Measurements from ENCODE around the gene APH1B. TPM values are rescaled to one million over a fixed set of nuclear protein-coding genes. Genes with fewer than 3 reads are reported as not detected.

APH1B gene
- total and polyA plus RNA-seq, 9 of the 15 experiments (the other 6 are each of a cell fraction or from before 2014, with no cell fraction given): 5.1 to 9.7 (median 7.0) TPM

DNA sequence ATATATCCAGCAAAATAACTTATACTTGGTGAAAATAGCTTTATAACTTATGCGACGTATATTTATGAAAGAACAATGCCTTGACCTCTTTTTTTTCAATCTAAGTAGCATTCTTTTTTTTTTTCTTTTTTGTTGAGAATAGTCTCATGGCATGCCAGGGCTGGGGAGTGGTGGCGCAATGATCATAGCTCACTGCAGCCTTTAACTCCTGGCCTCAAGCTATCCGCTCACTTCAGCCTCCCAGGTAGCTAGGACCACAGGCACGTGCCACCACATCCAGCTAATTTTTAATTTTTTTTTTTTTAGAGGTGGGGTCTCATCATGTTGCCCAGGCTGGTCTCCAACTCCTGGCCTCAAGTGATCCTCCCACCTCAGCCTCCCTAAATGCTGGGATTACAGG lies 44.5 kb upstream of the APH1B start:
- Histone ChIP-seq H3K27ac (ENCODE audit: extremely low read depth, low read depth, low read length) (no peak overlapping the region), H4K20me1 (replicated peaks; ENCODE audit: control insufficient read depth, insufficient read depth, low read length) (no peaks in the 10 kb centered on the region), H3K4me2 (ENCODE audit: insufficient read depth, low read length) (no peak overlapping the region), H3K4me1 (replicated peaks in 1 of 2; ENCODE audit: control insufficient read depth in 2 of 2, insufficient read depth in 2 of 2, low read length in 2 of 2) (peaks cover 7 to 9% of the 10 kb centered on the region in 2 experiments), H3K4me3 (no peak overlapping the region), H3K9ac (ENCODE audit: insufficient read depth in 1 of 2, low read depth in 2 of 2, low read length in 2 of 2) (no peak overlapping the region), H3K36me3 (ENCODE audit: control insufficient read depth, insufficient read depth, low read length) (peaks cover 10% of the 10 kb centered on the region; the same call in 1 of the 3 replicates), H2AFZ (ENCODE audit: low read depth, low read length) (no peak overlapping the region), H3K27me3 (ENCODE audit: control insufficient read depth in 2 of 2, insufficient read depth in 2 of 2, low read length in 2 of 2) (no peaks in the 10 kb centered on the region), H3K79me2 (ENCODE audit: control insufficient read depth, insufficient read depth, low read length) (peaks cover 67% of the 10 kb centered on the region), H3K9me1 (ENCODE audit: control insufficient read depth, insufficient read depth, low read length) (no peaks in the 10 kb centered on the region), H3K9me3 (replicated peaks; ENCODE audit: control insufficient read depth, insufficient read depth, low read depth, low read length) (no peaks in the 10 kb centered on the region)
- intact Hi-C loops (cut with micrococcal nuclease): no loop called here
- 91% methylated on average over 5 of the region's 5 CpGs for WGBS (ENCODE audit: insufficient coverage, low coverage, missing lambda C conversion rate)
- ChIA-PET POLR2A (interaction anchor here (0.5 to 1.9 kb wide), 5 partner anchors 14 to 355 kb away, joined by 3 to 6 read pairs (median 3); no protein-coding TSS in a partner anchor), CTCF (ENCODE audit: low intra/inter-chr PET ratio) (no interaction called here)
- DNase-seq (ENCODE audit: extremely low read depth in 1 of 4, low spot score in 3 of 4) (no peak), ATAC-seq (no peak), FAIRE-seq (no peak)
- in situ Hi-C loops (cut with MboI): no loop called here
- BruUV-seq (replicated peaks): no TSS peak
- 0 out of 2 replicates have a peak, but pooled peaks have one; percentile 8 for TF ChIP-seq CEBPB (tag; IDR thresholded peaks at IDR 0.05)
- no peak for TF ChIP-seq RB1 (IDR thresholded peaks at IDR 0.05; ENCODE audit: low read depth)

DNA sequence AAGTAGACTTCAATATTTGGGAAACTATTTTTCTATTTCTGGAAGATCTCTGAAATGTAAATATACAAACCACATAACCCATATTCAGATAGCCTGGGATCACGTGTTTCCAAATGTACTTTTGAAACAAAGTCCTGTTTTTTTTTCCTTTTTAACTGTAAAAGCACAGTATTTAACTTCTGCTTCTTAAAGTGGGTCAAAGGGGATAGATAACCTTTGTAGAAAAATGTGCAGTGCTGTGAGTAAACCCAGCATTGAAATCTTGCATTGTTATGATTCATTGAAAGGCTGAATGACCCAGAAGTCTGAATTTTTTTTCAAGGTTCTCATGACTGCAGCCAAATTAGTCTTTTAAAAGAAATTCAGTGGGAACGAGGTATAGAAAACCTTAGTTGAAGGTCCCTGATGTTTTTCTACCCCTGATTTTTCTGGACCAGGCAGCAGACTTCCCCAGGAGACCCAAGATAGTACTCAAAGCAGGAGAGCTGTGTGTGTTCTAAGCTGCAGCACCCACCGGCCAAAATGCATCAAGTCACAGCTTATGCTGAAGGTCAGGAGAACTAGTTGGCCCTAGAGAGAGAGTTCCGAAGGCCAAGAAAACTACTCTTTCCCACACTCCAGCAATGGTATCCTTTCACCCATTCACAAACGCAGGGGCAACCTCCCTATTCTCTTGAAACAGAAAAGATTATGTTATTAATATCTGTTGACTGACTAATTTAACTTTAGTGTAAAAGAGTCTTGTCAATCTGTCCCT lies 43.6 kb upstream of the APH1B start:
- peaks cover 68% of the 10 kb centered on the region for H3K79me2 ChIP-seq (ENCODE audit: control insufficient read depth, insufficient read depth, low read length)
- peak; percentile 43 for ATAC-seq
- FAIRE-seq: peak; percentile 11

More for the DNA sequence above, 43.6 kb upstream of the APH1B start:
- H3K27me3 ChIP-seq (ENCODE audit: control insufficient read depth in 2 of 2, insufficient read depth in 2 of 2, low read length in 2 of 2): no peaks in the 10 kb centered on the region
- in situ Hi-C loops (cut with MboI) (no loop called here), intact Hi-C loops (cut with micrococcal nuclease) (no loop called here)
- H3K9me1 ChIP-seq (ENCODE audit: control insufficient read depth, insufficient read depth, low read length): no peaks in the 10 kb centered on the region
- peak overlapping the region in 1 of 2 experiments; percentile 9; a peak in 1 of 4 replicates for H3K9ac ChIP-seq (ENCODE audit: insufficient read depth in 1 of 2, low read depth in 2 of 2, low read length in 2 of 2)
- no peak for TF ChIP-seq ZNF384 (IDR thresholded peaks at IDR 0.05; ENCODE audit: low read depth, low read length)
- no peak for TF ChIP-seq FOS (IDR thresholded peaks at IDR 0.05; ENCODE audit: extremely low read depth, insufficient read length)
- TF ChIP-seq EP300 (IDR thresholded peaks at IDR 0.05; ENCODE audit: low read length): no peak
- no peak for TF ChIP-seq MCM5 (IDR thresholded peaks at IDR 0.05; ENCODE audit: low read depth)
- TF ChIP-seq RAD51 (IDR thresholded peaks at IDR 0.05; ENCODE audit: borderline replicate concordance, low read depth): 0 out of 2 replicates have a peak, but pooled peaks have one; percentile 12
- TF ChIP-seq, protein P1, sequence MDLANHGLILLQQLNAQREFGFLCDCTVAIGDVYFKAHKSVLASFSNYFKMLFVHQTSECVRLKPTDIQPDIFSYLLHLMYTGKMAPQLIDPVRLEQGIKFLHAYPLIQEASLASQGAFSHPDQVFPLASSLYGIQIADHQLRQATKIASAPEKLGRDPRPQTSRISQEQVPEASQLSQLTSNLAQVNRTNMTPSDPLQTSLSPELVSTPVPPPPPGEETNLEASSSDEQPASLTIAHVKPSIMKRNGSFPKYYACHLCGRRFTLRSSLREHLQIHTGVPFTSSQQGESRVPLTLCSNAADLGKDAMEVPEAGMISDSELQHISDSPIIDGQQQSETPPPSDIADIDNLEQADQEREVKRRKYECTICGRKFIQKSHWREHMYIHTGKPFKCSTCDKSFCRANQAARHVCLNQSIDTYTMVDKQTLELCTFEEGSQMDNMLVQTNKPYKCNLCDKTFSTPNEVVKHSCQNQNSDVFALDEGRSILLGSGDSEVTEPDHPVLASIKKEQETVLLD (IDR thresholded peaks at IDR 0.05): no peak
- TF ChIP-seq, protein P2, sequence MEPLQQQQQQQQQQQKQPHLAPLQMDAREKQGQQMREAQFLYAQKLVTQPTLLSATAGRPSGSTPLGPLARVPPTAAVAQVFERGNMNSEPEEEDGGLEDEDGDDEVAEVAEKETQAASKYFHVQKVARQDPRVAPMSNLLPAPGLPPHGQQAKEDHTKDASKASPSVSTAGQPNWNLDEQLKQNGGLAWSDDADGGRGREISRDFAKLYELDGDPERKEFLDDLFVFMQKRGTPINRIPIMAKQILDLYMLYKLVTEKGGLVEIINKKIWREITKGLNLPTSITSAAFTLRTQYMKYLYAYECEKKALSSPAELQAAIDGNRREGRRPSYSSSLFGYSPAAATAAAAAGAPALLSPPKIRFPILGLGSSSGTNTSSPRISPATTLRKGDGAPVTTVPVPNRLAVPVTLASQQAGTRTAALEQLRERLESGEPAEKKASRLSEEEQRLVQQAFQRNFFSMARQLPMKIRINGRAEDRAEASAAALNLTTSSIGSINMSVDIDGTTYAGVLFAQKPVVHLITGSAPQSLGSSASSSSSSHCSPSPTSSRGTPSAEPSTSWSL (CRISPR knock-in tag; IDR thresholded peaks at IDR 0.05; ENCODE audit: borderline replicate concordance): no peak
- ChIA-PET POLR2A (interaction anchor here (0.8 to 1.5 kb wide), 2 partner anchors 13 to 32 kb away, joined by 3 to 4 read pairs; no protein-coding TSS in a partner anchor), CTCF (ENCODE audit: low intra/inter-chr PET ratio) (no interaction called here)
- H2AFZ ChIP-seq (ENCODE audit: low read depth, low read length): no peak overlapping the region
- peaks cover 10% of the 10 kb centered on the region; the same call in 1 of the 3 replicates for H3K36me3 ChIP-seq (ENCODE audit: control insufficient read depth, insufficient read depth, low read length)
- BruUV-seq (replicated peaks): no TSS peak
- H3K9me3 ChIP-seq (replicated peaks; ENCODE audit: control insufficient read depth, insufficient read depth, low read depth, low read length): no peaks in the 10 kb centered on the region
- peak overlapping the region; percentile 8; the same call in 1 of the 3 replicates for H3K27ac ChIP-seq (ENCODE audit: extremely low read depth, low read depth, low read length)
- H4K20me1 ChIP-seq (replicated peaks; ENCODE audit: control insufficient read depth, insufficient read depth, low read length): no peaks in the 10 kb centered on the region
- no peak overlapping the region for H3K4me2 ChIP-seq (ENCODE audit: insufficient read depth, low read length)
- peaks cover 7 to 17% of the 10 kb centered on the region in 2 experiments for H3K4me1 ChIP-seq (replicated peaks in 1 of 2; ENCODE audit: control insufficient read depth in 2 of 2, insufficient read depth in 2 of 2, low read length in 2 of 2)
- H3K4me3 ChIP-seq: no peak overlapping the region
- DNase-seq (ENCODE audit: extremely low read depth in 1 of 4, low spot score in 3 of 4): no peak
- WGBS (ENCODE audit: insufficient coverage, low coverage, missing lambda C conversion rate): 55% methylated on average over 5 of the region's 5 CpGs
